Natural killer cell (primary cell): ENCODE results near the gene MRAS. TPM values are rescaled to one million over a fixed set of nuclear protein-coding genes. Genes with fewer than 3 reads are reported as not detected.
"Not testable (repeated sequence)": the region's sequence is repeated elsewhere in the genome, so short reads cannot be mapped to it uniquely, and the experiment has no call there.

Experiments
- ATAC-seq, 3 donors: fragments of 150-1000 bp in 2 of 3; fragments of 200-7000 bp in 1 of 3; cut with Tn5 transposase; 1 replicate in 1 of 3; 2 replicates in 2 of 3; pipeline ENCODE4 v1.10.0; 2021; ENCODE audit warnings: mild to moderate bottlenecking in 2 of 3, moderate library complexity in 2 of 3
- DNase-seq, 2 donors: peaks; one replicate each; pipeline versions ENCODE4 v3.0.0 to v3.0.0-alpha.2; 2013 to 2021; ENCODE audit warnings: mixed read lengths in 1 of 2
- H3K27ac ChIP-seq: one replicate; pipeline ENCODE4 v1.5.1; 2013; ENCODE audit warnings: mild to moderate bottlenecking, low read length
- H3K27me3 ChIP-seq: one replicate; pipeline ENCODE4 v1.6.1; 2013; ENCODE audit warnings: low read length; ENCODE audit not compliant: control insufficient read depth, insufficient read depth
- H3K36me3 ChIP-seq: one replicate; pipeline ENCODE4 v1.6.1; 2013; ENCODE audit warnings: low read length; ENCODE audit not compliant: control insufficient read depth, insufficient read depth
- H3K4me1 ChIP-seq: one replicate; pipeline ENCODE4 v1.6.1; 2013; ENCODE audit warnings: low read length; ENCODE audit not compliant: control insufficient read depth, insufficient read depth
- H3K4me3 ChIP-seq: one replicate; pipeline ENCODE4 v1.5.1; 2013; ENCODE audit warnings: low read length
- H3K9me3 ChIP-seq: one replicate; pipeline ENCODE4 v1.6.1; 2013; ENCODE audit warnings: low read length; ENCODE audit not compliant: control insufficient read depth, insufficient read depth
- H3K27ac Mint-ChIP-seq, 2 donors: one replicate each; pipeline ENCODE4 v1.8.0; 2022; ENCODE audit warnings: mild to moderate bottlenecking in 2 of 2, mixed read lengths in 2 of 2, moderate library complexity in 1 of 2
- H3K27me3 Mint-ChIP-seq, 2 donors: one replicate each; pipeline ENCODE4 v1.8.0; 2022; ENCODE audit warnings: low read depth in 2 of 2, mixed read lengths in 2 of 2
- H3K36me3 Mint-ChIP-seq: one replicate; pipeline ENCODE4 v1.8.0; 2022; ENCODE audit warnings: mixed read lengths
- H3K4me1 Mint-ChIP-seq, 2 donors: one replicate each; pipeline ENCODE4 v1.8.0; 2022; ENCODE audit warnings: mixed read lengths in 2 of 2
- H3K4me3 Mint-ChIP-seq: one replicate; pipeline ENCODE4 v1.8.0; 2022; ENCODE audit warnings: mild to moderate bottlenecking, moderate library complexity, mixed read lengths
- H3K9me3 Mint-ChIP-seq, 2 donors: one replicate each; pipeline ENCODE4 v1.8.0; 2022; ENCODE audit warnings: mixed read lengths in 2 of 2
- WGBS: methylation state at CpG from one replicate; pipeline ENCODE4 v1.1.7; 2013; ENCODE audit warnings: missing lambda C conversion rate; ENCODE audit not compliant: insufficient coverage; 5-methylcytosine and 5-hydroxymethylcytosine counted together
- intact Hi-C: fragments of 100-400 bp; cut with micrococcal nuclease; formaldehyde crosslinking; loops from one replicate; pipeline ENCODE4 v1.14.2; 2022
- total RNA-seq, 4 donors: library from RNA; stranded (reverse); fragments of 120-200 nt in 1 of 4; gene quantifications; one replicate each; pipeline versions ENCODE4 v1.2.3 to v1.2.4, GENCODE V29; 2013 to 2022
- TF ChIP-seq, protein P1 (sequence below): fragments of 200-600 bp; IDR thresholded peaks from one replicate; pipeline ENCODE4 v1.8.0; 2022; ENCODE audit warnings: antibody characterized with exemption

Gene MRAS
- total RNA-seq, 3 donors from 2014 or later (not counting 1 experiment from before 2014, with no cell fraction given) = 1.2 to 4.9 (median 2.4) TPM

DNA sequence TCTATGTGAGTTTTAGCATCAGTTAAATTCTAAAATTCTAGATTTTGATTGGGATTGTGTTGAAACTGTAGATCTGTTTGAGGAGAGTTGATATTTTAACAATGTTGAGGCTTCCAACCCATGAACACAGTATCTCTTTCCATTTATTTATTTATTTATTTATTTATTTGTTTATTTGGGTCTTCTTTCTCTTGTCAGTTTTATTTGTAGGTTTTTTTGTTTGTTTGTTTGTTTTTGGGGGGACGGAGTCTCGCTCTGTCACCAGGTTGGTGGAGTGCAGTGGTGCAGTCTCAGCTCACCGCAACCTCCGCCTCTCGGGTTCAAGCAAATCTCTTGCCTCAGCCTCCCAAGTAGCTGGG is 25.3 kb downstream of the MRAS start:
- H3K27me3 ChIP-seq = no peaks in the 10 kb centered on the region
- ATAC-seq = no peak
- H3K4me3 ChIP-seq = no peak overlapping the region
- Mint-ChIP-seq H3K4me1 (peaks cover 0 to 4% of the 10 kb centered on the region in 2 donors), H3K27me3 (peaks cover 15 to 19% of the 10 kb centered on the region in 2 donors), H3K36me3 (no peaks in the 10 kb centered on the region), H3K9me3 (no peaks in the 10 kb centered on the region), H3K4me3 (no peak overlapping the region), H3K27ac (no peak overlapping the region)
- intact Hi-C loops = no loop called here
- no peak overlapping the region for H3K27ac ChIP-seq
- H3K9me3 ChIP-seq = no peaks in the 10 kb centered on the region
- no peak for DNase-seq
- H3K4me1 ChIP-seq = peaks cover 5% of the 10 kb centered on the region
- TF ChIP-seq, protein P1, sequence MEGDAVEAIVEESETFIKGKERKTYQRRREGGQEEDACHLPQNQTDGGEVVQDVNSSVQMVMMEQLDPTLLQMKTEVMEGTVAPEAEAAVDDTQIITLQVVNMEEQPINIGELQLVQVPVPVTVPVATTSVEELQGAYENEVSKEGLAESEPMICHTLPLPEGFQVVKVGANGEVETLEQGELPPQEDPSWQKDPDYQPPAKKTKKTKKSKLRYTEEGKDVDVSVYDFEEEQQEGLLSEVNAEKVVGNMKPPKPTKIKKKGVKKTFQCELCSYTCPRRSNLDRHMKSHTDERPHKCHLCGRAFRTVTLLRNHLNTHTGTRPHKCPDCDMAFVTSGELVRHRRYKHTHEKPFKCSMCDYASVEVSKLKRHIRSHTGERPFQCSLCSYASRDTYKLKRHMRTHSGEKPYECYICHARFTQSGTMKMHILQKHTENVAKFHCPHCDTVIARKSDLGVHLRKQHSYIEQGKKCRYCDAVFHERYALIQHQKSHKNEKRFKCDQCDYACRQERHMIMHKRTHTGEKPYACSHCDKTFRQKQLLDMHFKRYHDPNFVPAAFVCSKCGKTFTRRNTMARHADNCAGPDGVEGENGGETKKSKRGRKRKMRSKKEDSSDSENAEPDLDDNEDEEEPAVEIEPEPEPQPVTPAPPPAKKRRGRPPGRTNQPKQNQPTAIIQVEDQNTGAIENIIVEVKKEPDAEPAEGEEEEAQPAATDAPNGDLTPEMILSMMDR = no peak
- no peaks in the 10 kb centered on the region for H3K36me3 ChIP-seq
- 98% methylated on average over 5 of the region's 5 CpGs for WGBS

DNA sequence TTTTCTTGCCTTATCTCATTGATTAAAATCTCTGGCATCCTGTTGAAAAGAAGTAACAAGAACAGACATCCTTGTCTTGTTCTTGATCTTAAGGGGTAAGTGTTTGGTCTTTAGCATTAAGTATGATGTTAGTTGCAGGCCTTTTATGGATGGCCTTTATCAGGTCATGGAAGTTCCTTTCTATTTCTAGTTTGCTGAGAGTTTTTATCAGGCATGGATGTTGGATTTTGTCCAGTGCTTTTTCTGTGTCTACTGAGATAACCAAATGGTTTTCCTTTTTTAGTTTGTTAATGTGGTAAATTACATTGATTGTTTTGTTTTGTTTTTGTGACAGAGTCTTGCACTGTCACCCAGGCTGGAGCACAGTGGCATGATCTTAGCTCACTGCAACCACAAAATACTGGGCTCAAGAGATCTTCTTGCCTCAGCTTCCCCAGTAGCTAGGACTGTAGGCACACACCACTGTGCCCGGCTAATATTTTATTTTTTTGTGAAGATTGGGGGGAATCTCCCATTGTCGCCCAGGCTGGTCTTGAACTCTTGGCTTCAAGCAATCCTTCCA is 26.3 kb downstream of the MRAS start:
- H3K36me3 Mint-ChIP-seq = no peaks in the 10 kb centered on the region
- no peaks in the 10 kb centered on the region for H3K4me1 Mint-ChIP-seq
- H3K27me3 Mint-ChIP-seq = peaks cover 15 to 19% of the 10 kb centered on the region in 2 donors
- Histone ChIP-seq H3K36me3 (no peaks in the 10 kb centered on the region), H3K27ac (no peak overlapping the region), H3K27me3 (no peaks in the 10 kb centered on the region), H3K4me1 (peaks cover under 1% of the 10 kb centered on the region), H3K9me3 (no peaks in the 10 kb centered on the region), H3K4me3 (no peak overlapping the region)
- no peak overlapping the region for H3K27ac Mint-ChIP-seq
- no peak overlapping the region for H3K4me3 Mint-ChIP-seq
- DNase-seq (no peak), ATAC-seq (no peak)
- WGBS = 86% methylated on average over 1 of the region's 2 CpGs
- no peaks in the 10 kb centered on the region for H3K9me3 Mint-ChIP-seq
- intact Hi-C loops = no loop called here
- TF ChIP-seq, protein P1 = no peak

DNA sequence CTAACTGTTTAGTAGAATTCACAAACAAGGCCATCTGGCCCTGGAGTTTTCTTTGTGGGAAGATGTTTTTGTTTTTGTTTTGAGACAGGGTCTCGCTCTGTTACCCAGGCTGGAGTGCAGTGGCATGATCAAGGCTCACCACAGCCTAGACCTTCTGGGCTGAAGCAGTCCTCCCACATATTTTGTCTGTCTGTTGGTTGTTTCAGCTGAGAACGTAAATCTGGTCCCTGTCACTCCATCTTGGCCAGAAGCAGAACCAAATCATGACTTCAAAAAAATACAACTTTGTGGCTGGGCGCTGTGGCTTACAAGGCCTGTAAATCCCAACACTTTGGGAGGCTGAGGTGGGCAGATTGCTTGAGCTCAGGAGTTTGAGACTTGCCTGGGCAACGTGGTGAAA is 27.1 kb downstream of the MRAS start:
- Mint-ChIP-seq H3K36me3 (no peaks in the 10 kb centered on the region), H3K9me3 (no peaks in the 10 kb centered on the region), H3K4me1 (no peaks in the 10 kb centered on the region), H3K27me3 (peaks cover 15 to 18% of the 10 kb centered on the region in 2 donors), H3K27ac (no peak overlapping the region), H3K4me3 (no peak overlapping the region)
- no peaks in the 10 kb centered on the region for H3K9me3 ChIP-seq
- no peak overlapping the region for H3K4me3 ChIP-seq
- no peak for ATAC-seq
- H3K4me1 ChIP-seq = no peaks in the 10 kb centered on the region
- H3K27ac ChIP-seq = no peak overlapping the region
- intact Hi-C loops = no loop called here
- H3K27me3 ChIP-seq = no peaks in the 10 kb centered on the region
- WGBS = 83% methylated on average over 3 of the region's 4 CpGs
- DNase-seq = no peak
- H3K36me3 ChIP-seq = no peaks in the 10 kb centered on the region
- TF ChIP-seq, protein P1 = no peak

DNA sequence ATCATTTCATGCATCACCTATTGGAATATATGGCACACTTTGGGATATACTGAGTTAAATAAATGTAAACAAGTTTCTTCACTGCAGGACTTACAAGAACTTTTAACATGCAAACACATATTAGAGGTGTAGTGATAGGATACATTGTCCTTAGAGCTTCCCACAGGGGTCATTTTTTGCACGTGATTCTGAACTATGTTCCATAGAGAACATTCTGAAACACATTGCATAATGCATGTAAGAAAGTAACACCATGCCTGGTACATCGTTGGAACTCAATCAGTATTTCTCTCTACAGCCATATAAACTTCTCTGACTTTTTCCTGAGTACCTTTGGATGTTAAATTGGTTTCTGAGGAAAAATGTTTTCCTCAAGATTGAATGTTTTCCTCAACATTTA is 28.3 kb downstream of the MRAS start:
- no peak overlapping the region for H3K27ac ChIP-seq
- WGBS = no CpG with 5 or more reads among the region's 2 CpGs
- no peaks in the 10 kb centered on the region for H3K4me1 ChIP-seq
- intact Hi-C loops = no loop called here
- Mint-ChIP-seq H3K4me3 (no peak overlapping the region), H3K27ac (no peak overlapping the region), H3K36me3 (no peaks in the 10 kb centered on the region), H3K9me3 (no peaks in the 10 kb centered on the region), H3K27me3 (peaks cover 6 to 11% of the 10 kb centered on the region in 2 donors), H3K4me1 (no peaks in the 10 kb centered on the region)
- H3K36me3 ChIP-seq = no peaks in the 10 kb centered on the region
- no peak overlapping the region for H3K4me3 ChIP-seq
- H3K9me3 ChIP-seq = no peaks in the 10 kb centered on the region
- no peaks in the 10 kb centered on the region for H3K27me3 ChIP-seq
- DNase-seq (no peak), ATAC-seq (no peak)
- TF ChIP-seq, protein P1 = no peak

DNA sequence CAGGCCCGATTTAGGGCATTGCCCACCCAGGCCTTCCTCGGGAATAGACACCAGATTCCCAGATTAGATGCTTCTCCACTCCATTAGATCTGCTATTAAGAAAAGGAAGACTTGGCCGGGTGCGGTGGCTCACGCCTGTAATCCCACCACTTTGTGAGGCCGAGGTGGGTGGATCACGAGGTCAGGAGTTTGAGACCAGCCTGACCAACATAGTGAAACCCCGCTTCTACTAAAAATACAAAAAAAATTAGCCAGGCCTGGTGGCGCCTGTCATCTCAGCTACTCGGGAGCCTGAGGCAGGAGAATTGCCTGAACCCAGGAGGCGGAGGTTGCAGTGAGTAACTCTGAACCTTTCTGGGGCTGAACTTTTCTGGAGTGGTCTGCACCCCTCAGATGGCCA is 28.8 kb downstream of the MRAS start:
- H3K27ac ChIP-seq, H3K4me3 Mint-ChIP-seq, H3K27me3 Mint-ChIP-seq, H3K9me3 Mint-ChIP-seq, ATAC-seq, H3K36me3 ChIP-seq, H3K36me3 Mint-ChIP-seq, intact Hi-C loops, H3K4me1 Mint-ChIP-seq, H3K4me1 ChIP-seq, H3K4me3 ChIP-seq, H3K27ac Mint-ChIP-seq, DNase-seq, H3K9me3 ChIP-seq, H3K27me3 ChIP-seq: not testable (repeated sequence)
- 90% methylated on average over 11 of the region's 11 CpGs for WGBS
